MM.1S (cell line): ENCODE measurements around the gene NEU4.
"Not testable (repeated sequence)": the region's sequence is repeated elsewhere in the genome, so short reads cannot be mapped to it uniquely, and the experiment has no call there.

ENCODE experiments used
- DNase-seq: peaks from one replicate; pipeline ENCODE4 v3.0.0-alpha.2; 2015
- H2AFZ ChIP-seq: fragments of 300-600 bp; sonication (generic); 2 replicates; pipeline ENCODE4 v1.6.0; 2016; ENCODE audit warnings: antibody characterized with exemption, low read length
- H3F3A ChIP-seq: fragments of 300-600 bp; sonication (generic); 2 replicates; pipeline ENCODE4 v1.6.1; 2016; ENCODE audit warnings: mild to moderate bottlenecking, antibody characterized with exemption, low read length, moderate library complexity, mixed read lengths; ENCODE audit not compliant: insufficient read depth
- H3K27ac ChIP-seq: fragments of 300-600 bp; sonication (generic); 2 replicates; pipeline ENCODE4 v1.5.1; 2016; ENCODE audit warnings: mild to moderate bottlenecking, low read length
- H3K27me3 ChIP-seq: fragments of 300-600 bp; sonication (generic); replicated peaks from 2 replicates; pipeline ENCODE4 v1.6.0; 2016; ENCODE audit warnings: low read length; ENCODE audit not compliant: insufficient read depth
- H3K36me3 ChIP-seq: fragments of 300-600 bp; sonication (generic); replicated peaks from 2 replicates; pipeline ENCODE4 v1.6.1; 2016; ENCODE audit warnings: mild to moderate bottlenecking, low read length, mixed read lengths; ENCODE audit not compliant: insufficient read depth
- H3K4me1 ChIP-seq: fragments of 300-600 bp; sonication (generic); 2 replicates; pipeline ENCODE4 v1.6.1; 2016; ENCODE audit warnings: low read length, mixed read lengths
- H3K4me2 ChIP-seq: fragments of 300-600 bp; sonication (generic); 2 replicates; pipeline ENCODE4 v1.6.0; 2016; ENCODE audit warnings: low read depth, low read length
- H3K4me3 ChIP-seq: fragments of 300-600 bp; sonication (generic); 2 replicates; pipeline ENCODE4 v1.5.1; 2016; ENCODE audit warnings: low read length, mixed read lengths
- H3K79me2 ChIP-seq: fragments of 300-600 bp; sonication (generic); 2 replicates; pipeline ENCODE4 v1.6.1; 2016; ENCODE audit warnings: mixed run types, low read length, mixed read lengths
- H3K9ac ChIP-seq: fragments of 300-600 bp; sonication (generic); 2 replicates; pipeline ENCODE4 v1.6.1; 2016; ENCODE audit warnings: low read length, mixed read lengths
- H3K9me2 ChIP-seq: fragments of 300-600 bp; sonication (generic); replicated peaks from 2 replicates; pipeline ENCODE4 v1.6.1; 2016; ENCODE audit warnings: mild to moderate bottlenecking, low read length, mixed read lengths; ENCODE audit not compliant: insufficient read depth
- H3K9me3 ChIP-seq: fragments of 300-600 bp; sonication (generic); replicated peaks from 2 replicates; pipeline ENCODE4 v1.6.1; 2016; ENCODE audit warnings: mild to moderate bottlenecking, low read length, mixed read lengths; ENCODE audit not compliant: insufficient read depth
- H4K20me1 ChIP-seq: fragments of 300-600 bp; sonication (generic); 2 replicates; pipeline ENCODE4 v1.6.1; 2016; ENCODE audit warnings: mild to moderate bottlenecking, low read length, moderate library complexity, mixed read lengths; ENCODE audit not compliant: insufficient read depth
- EZH2 ChIP-seq: fragments of 300-600 bp; sonication (generic); optimal IDR thresholded peaks from 2 replicates; pipeline ENCODE3; 2017; ENCODE audit warnings: low read depth, mild to moderate bottlenecking, antibody characterized with exemption, low read length, mixed read lengths
- EZH2phosphoT487 ChIP-seq: fragments of 300-600 bp; sonication (generic); IDR thresholded peaks from 2 replicates; pipeline ENCODE4 v1.6.1; 2018; ENCODE audit warnings: antibody characterized with exemption, low read length
- TF ChIP-seq, protein P1 (sequence below): fragments of 300-600 bp; sonication (generic); IDR thresholded peaks from 2 replicates; pipeline ENCODE4 v1.5.1; 2016; ENCODE audit warnings: antibody characterized with exemption, low read length, mixed read lengths

NEU4 gene

DNA sequence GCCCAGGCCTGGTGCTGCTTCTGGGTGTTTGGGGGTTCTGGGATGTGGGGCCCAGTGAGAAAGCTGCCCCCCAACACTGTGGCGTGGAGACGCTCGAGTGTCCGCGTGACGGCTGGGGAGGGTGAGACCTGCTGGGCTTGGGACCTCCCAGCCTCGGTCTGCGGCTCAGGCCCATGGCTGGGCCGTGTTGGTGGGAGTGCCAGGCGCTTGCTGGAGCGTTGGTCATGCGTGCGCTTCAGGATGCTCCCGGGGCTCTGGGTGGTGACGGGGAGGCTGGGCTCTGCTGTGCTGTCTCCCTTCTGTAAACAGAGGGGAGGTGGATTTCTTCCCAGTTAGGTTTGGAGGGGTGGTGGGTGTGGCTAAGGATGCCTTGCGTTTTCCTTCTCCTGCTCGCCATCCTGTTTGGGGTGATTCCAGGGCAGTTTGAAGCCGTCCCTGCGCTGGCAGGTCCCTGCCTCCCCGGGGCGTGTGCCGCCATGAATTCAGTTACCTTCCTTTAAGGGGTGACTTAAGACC lies 31.8 kb upstream of the NEU4 start:
- Histone ChIP-seq H3F3A (no peaks in the 10 kb centered on the region; the same call in 1 of the 2 replicates), H3K9ac (no peak overlapping the region), H3K9me3 (no peaks in the 10 kb centered on the region), H3K36me3 (no peaks in the 10 kb centered on the region), H3K4me2 (no peak overlapping the region), H3K4me1 (peaks cover 5% of the 10 kb centered on the region; the same call in 1 of the 2 replicates), H3K4me3 (no peak overlapping the region), H4K20me1 (no peaks in the 10 kb centered on the region), H2AFZ (no peak overlapping the region), H3K27ac (no peak overlapping the region), H3K27me3 (peaks cover 36% of the 10 kb centered on the region), H3K79me2 (no peaks in the 10 kb centered on the region), H3K9me2 (no peaks in the 10 kb centered on the region)
- DNase-seq = no peak
- TF ChIP-seq EZH2phosphoT487 (no peak), EZH2 (no peak)
- TF ChIP-seq, protein P1, sequence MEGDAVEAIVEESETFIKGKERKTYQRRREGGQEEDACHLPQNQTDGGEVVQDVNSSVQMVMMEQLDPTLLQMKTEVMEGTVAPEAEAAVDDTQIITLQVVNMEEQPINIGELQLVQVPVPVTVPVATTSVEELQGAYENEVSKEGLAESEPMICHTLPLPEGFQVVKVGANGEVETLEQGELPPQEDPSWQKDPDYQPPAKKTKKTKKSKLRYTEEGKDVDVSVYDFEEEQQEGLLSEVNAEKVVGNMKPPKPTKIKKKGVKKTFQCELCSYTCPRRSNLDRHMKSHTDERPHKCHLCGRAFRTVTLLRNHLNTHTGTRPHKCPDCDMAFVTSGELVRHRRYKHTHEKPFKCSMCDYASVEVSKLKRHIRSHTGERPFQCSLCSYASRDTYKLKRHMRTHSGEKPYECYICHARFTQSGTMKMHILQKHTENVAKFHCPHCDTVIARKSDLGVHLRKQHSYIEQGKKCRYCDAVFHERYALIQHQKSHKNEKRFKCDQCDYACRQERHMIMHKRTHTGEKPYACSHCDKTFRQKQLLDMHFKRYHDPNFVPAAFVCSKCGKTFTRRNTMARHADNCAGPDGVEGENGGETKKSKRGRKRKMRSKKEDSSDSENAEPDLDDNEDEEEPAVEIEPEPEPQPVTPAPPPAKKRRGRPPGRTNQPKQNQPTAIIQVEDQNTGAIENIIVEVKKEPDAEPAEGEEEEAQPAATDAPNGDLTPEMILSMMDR = no peak

DNA sequence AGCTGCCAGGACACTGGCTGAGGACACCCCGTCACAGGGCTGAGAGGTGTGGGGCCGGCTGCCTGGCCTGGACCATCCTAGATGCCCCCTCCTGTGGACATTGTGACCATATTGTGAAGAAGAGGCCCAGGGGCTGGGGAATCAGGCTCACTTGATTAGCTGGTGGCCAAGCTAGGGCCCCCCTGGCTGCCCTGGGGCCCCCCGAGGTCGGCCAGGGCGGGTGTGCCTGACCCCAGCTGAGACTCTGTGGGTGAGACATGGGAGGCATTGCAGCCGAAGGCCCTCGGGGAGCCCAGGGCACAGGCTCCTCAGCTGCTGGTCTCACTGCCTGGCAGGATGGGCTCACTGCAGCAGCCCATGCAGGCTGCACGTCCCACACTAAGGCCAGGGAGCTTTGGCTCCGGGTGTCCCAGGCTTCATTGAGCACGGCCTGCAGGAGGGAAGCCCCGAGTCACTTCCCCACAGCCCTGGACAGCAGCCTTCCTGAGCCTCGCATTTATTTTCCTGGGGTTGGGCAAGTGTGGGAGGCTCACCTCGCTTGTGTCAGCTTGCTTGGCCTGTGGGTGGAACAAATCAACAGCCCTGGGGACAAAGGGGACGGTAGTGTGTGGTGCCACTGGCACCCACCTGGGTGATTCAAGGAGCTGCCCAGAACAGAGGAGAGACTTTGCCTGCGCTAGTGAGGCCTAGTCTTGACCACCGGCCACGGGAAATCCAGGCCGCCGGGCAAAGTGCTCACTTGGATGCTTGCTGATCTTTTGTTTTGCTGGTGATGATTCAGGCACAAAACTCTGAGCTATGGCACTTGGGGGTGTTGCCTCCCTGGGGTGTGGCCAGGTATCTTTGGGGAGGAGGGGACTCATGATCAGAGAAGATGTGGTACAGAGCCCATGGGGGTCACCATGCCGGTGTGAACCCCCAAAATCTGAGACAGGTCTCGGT lies 31.0 kb upstream of the NEU4 start:
- H3K9me2 ChIP-seq = no peaks in the 10 kb centered on the region
- H3K36me3 ChIP-seq = no peaks in the 10 kb centered on the region
- no peak overlapping the region for H2AFZ ChIP-seq
- H3F3A ChIP-seq = no peaks in the 10 kb centered on the region
- no peak for TF ChIP-seq EZH2
- TF ChIP-seq, protein P1 = no peak
- TF ChIP-seq EZH2phosphoT487 = no peak
- no peaks in the 10 kb centered on the region for H3K4me1 ChIP-seq
- H3K27ac ChIP-seq = no peak overlapping the region
- H3K9ac ChIP-seq = no peak overlapping the region
- H3K4me2 ChIP-seq = no peak overlapping the region
- no peaks in the 10 kb centered on the region for H4K20me1 ChIP-seq
- peaks cover 36% of the 10 kb centered on the region for H3K27me3 ChIP-seq
- H3K79me2 ChIP-seq = no peaks in the 10 kb centered on the region
- DNase-seq = no peak
- no peak overlapping the region for H3K4me3 ChIP-seq
- no peaks in the 10 kb centered on the region for H3K9me3 ChIP-seq

DNA sequence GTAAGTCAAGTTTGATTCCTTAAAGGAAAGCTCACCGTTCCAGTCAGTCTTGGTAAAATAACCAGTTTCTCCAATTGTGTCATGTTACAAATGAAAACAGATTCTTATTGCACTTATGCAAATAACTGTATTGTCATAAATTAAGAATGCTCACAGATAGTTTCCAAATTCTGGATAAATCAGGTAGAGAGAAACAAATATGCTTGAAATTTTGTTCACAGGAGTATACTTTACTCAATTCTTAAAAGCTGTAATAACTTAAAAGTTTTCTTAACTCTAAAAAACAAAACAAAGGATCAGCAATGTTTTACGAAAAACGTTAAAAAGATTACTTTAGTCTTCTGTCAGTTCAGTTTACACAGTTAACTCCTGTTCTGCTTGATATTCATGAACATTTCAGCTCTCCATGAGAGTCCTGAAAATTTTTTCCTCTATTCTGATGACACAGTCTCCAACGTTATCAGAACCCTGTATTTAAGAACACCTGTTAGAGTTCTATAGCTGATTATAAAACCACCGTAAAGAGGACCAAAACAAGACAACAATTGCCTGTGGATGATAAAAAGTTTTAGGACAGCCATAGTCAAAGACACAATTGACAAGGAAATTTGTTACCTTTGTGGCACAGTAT lies 27.9 kb upstream of the NEU4 start:
- Histone ChIP-seq H3K79me2 (no peaks in the 10 kb centered on the region), H3K36me3 (no peaks in the 10 kb centered on the region), H3K9me3 (no peaks in the 10 kb centered on the region), H3F3A (no peaks in the 10 kb centered on the region), H2AFZ (no peak overlapping the region), H3K4me3 (no peak overlapping the region), H3K9me2 (no peaks in the 10 kb centered on the region), H3K4me1 (no peaks in the 10 kb centered on the region), H3K9ac (no peak overlapping the region), H3K27me3 (peaks cover 15% of the 10 kb centered on the region; the same call in 1 of the 2 replicates), H3K4me2 (no peak overlapping the region), H3K27ac (no peak overlapping the region), H4K20me1 (no peaks in the 10 kb centered on the region)
- TF ChIP-seq, protein P1 = no peak
- TF ChIP-seq EZH2phosphoT487 (no peak), EZH2 (no peak)
- DNase-seq = no peak

DNA sequence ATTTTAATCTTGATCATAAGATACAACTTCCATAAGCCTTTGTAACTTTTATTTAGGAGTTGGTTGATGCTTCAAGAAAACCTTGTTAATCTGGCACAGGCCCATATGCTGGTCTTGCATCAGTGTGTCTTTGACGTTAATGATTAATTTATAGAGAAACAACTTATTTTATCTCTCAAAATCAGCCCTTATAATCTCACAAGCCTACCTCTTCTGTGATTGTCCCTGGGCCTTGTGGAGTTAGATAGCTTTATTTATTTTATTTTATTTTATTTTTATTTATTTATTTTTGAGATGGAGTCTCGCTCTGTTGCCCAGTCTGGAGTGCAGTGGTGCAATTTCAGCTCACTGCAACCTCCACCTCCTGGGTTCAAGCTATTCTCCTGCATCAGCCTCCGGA lies 26.9 kb upstream of the NEU4 start:
- not testable (repeated sequence) for H3K4me2 ChIP-seq, H3K9me2 ChIP-seq, H3K36me3 ChIP-seq, H3K79me2 ChIP-seq, H3K4me3 ChIP-seq, DNase-seq, H4K20me1 ChIP-seq, H2AFZ ChIP-seq, H3F3A ChIP-seq, H3K27me3 ChIP-seq, H3K9me3 ChIP-seq, H3K9ac ChIP-seq, H3K4me1 ChIP-seq, H3K27ac ChIP-seq
